OCI-LY1 (cell line): ENCODE results near the gene NDUFV3.
"Not testable (repeated sequence)": the region's sequence is repeated elsewhere in the genome, so short reads cannot be mapped to it uniquely, and the experiment has no call there.

Source experiments
- H2AFZ ChIP-seq: fragments of 200-600 bp; sonication (generic), shearing (Covaris generic); 2 replicates; pipeline ENCODE4 v1.6.0; 2014; ENCODE audit warnings: antibody characterized with exemption, mild to moderate bottlenecking, low read length
- H3F3A ChIP-seq: fragments of 200-600 bp; sonication (generic), shearing (Covaris generic); 2 replicates; pipeline ENCODE4 v1.6.0; 2014; ENCODE audit warnings: mild to moderate bottlenecking, antibody characterized with exemption, low read length, moderate library complexity; ENCODE audit not compliant: insufficient read depth
- H3K27ac ChIP-seq: fragments of 200-600 bp; sonication (generic); 2 replicates; pipeline ENCODE4 v1.5.1; 2014; ENCODE audit warnings: low read length, mixed run types, mild to moderate bottlenecking, low read depth; ENCODE audit not compliant: poor library complexity, severe bottlenecking
- H3K27me3 ChIP-seq: fragments of 200-600 bp; sonication (generic); 2 replicates; pipeline ENCODE4 v1.6.0; 2014; ENCODE audit warnings: antibody characterized with exemption, mild to moderate bottlenecking, low read length, moderate library complexity; ENCODE audit not compliant: insufficient read depth
- H3K36me3 ChIP-seq: fragments of 200-600 bp; sonication (generic); 2 replicates; pipeline ENCODE4 v1.6.1; 2014; ENCODE audit warnings: mild to moderate bottlenecking, antibody characterized with exemption, low read length, moderate library complexity, mixed read lengths; ENCODE audit not compliant: insufficient read depth
- H3K4me1 ChIP-seq: fragments of 200-600 bp; sonication (generic); 2 replicates; pipeline ENCODE4 v1.5.1; 2014; ENCODE audit warnings: mild to moderate bottlenecking, low read length, moderate library complexity; ENCODE audit not compliant: insufficient read depth, severe bottlenecking
- H3K4me2 ChIP-seq: fragments of 200-600 bp; sonication (generic), shearing (Covaris generic); 2 replicates; pipeline ENCODE4 v1.6.1; 2014; ENCODE audit warnings: low read length
- H3K4me3 ChIP-seq: fragments of 200-600 bp; sonication (generic); 2 replicates; pipeline ENCODE4 v1.5.1; 2014; ENCODE audit warnings: low read length, low read depth, mild to moderate bottlenecking, mixed read lengths; ENCODE audit not compliant: poor library complexity, severe bottlenecking
- H3K79me2 ChIP-seq: fragments of 200-600 bp; shearing (Covaris generic); 2 replicates; pipeline ENCODE4 v1.6.1; 2016; ENCODE audit warnings: mixed run types, low read length, mixed read lengths; ENCODE audit not compliant: insufficient read depth
- H3K9ac ChIP-seq: fragments of 200-600 bp; sonication (generic), shearing (Covaris generic); 2 replicates; pipeline ENCODE4 v1.6.1; 2014; ENCODE audit warnings: mild to moderate bottlenecking, low read length, mixed read lengths
- H3K9me2 ChIP-seq: fragments of 200-600 bp; sonication (generic), shearing (Covaris generic); 2 replicates; pipeline ENCODE4 v1.6.1; 2014; ENCODE audit warnings: low read depth, mild to moderate bottlenecking, low read length, mixed read lengths
- H3K9me3 ChIP-seq: fragments of 200-600 bp; shearing (Covaris generic); 2 replicates; pipeline ENCODE4 v1.6.1; 2014; ENCODE audit warnings: low read length, mixed read lengths
- H4K20me1 ChIP-seq: fragments of 200-600 bp; sonication (generic), shearing (Covaris generic); 2 replicates; pipeline ENCODE4 v1.6.0; 2016; ENCODE audit warnings: mild to moderate bottlenecking, low read length; ENCODE audit not compliant: insufficient read depth
- EZH2 ChIP-seq: fragments of 200-600 bp; sonication (generic), shearing (Covaris generic); IDR thresholded peaks from 2 replicates; pipeline ENCODE4 v1.8.0; 2017; ENCODE audit warnings: borderline replicate concordance, mixed run types, mild to moderate bottlenecking, antibody characterized with exemption, low read length, moderate library complexity, mixed read lengths
- TF ChIP-seq, protein P1 (sequence below): fragments of 200-600 bp; sonication (generic), shearing (Covaris generic); IDR thresholded peaks from 2 replicates; pipeline ENCODE4 v1.5.1; 2017; ENCODE audit warnings: mild to moderate bottlenecking, antibody characterized with exemption, low read length, moderate library complexity, mixed read lengths

NDUFV3 gene

GRCh38 chr21:42929969-42930368 lies 36.9 kb downstream of the NDUFV3 start:
- Histone ChIP-seq H3K79me2 (no peaks in the 10 kb centered on the region), H3K9me3 (no peaks in the 10 kb centered on the region), H3K4me1 (peaks cover 23% of the 10 kb centered on the region), H3K4me3 (no peak overlapping the region), H4K20me1 (no peaks in the 10 kb centered on the region), H3K27me3 (no peaks in the 10 kb centered on the region), H2AFZ (no peak overlapping the region), H3K9ac (no peak overlapping the region), H3K27ac (no peak overlapping the region), H3K4me2 (no peak overlapping the region), H3K36me3 (no peaks in the 10 kb centered on the region), H3F3A (no peaks in the 10 kb centered on the region), H3K9me2 (no peaks in the 10 kb centered on the region)
- TF ChIP-seq, protein P1, sequence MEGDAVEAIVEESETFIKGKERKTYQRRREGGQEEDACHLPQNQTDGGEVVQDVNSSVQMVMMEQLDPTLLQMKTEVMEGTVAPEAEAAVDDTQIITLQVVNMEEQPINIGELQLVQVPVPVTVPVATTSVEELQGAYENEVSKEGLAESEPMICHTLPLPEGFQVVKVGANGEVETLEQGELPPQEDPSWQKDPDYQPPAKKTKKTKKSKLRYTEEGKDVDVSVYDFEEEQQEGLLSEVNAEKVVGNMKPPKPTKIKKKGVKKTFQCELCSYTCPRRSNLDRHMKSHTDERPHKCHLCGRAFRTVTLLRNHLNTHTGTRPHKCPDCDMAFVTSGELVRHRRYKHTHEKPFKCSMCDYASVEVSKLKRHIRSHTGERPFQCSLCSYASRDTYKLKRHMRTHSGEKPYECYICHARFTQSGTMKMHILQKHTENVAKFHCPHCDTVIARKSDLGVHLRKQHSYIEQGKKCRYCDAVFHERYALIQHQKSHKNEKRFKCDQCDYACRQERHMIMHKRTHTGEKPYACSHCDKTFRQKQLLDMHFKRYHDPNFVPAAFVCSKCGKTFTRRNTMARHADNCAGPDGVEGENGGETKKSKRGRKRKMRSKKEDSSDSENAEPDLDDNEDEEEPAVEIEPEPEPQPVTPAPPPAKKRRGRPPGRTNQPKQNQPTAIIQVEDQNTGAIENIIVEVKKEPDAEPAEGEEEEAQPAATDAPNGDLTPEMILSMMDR: no peak
- no peak for TF ChIP-seq EZH2

- H3F3A ChIP-seq: no peaks in the 10 kb centered on the region
- peak overlapping the region; percentile 45; the same call in 1 of the 2 replicates for H3K9ac ChIP-seq
- H3K27me3 ChIP-seq: no peaks in the 10 kb centered on the region
- H3K36me3 ChIP-seq: no peaks in the 10 kb centered on the region
- no peaks in the 10 kb centered on the region for H3K9me2 ChIP-seq
- peak overlapping the region; percentile 68 for H2AFZ ChIP-seq
- H3K4me2 ChIP-seq: peak overlapping the region; percentile 35; the same call in 1 of the 2 replicates
- no peaks in the 10 kb centered on the region for H4K20me1 ChIP-seq
- no peaks in the 10 kb centered on the region for H3K79me2 ChIP-seq
- no peaks in the 10 kb centered on the region for H3K9me3 ChIP-seq
- H3K27ac ChIP-seq: peak overlapping the region; percentile 77
- no peak overlapping the region for H3K4me3 ChIP-seq
- TF ChIP-seq EZH2: no peak
- TF ChIP-seq, protein P1: no peak
- peaks cover 21% of the 10 kb centered on the region for H3K4me1 ChIP-seq
These were observed 38.6 kb downstream of the NDUFV3 start for GRCh38 chr21:42931560-42932235.

DNA sequence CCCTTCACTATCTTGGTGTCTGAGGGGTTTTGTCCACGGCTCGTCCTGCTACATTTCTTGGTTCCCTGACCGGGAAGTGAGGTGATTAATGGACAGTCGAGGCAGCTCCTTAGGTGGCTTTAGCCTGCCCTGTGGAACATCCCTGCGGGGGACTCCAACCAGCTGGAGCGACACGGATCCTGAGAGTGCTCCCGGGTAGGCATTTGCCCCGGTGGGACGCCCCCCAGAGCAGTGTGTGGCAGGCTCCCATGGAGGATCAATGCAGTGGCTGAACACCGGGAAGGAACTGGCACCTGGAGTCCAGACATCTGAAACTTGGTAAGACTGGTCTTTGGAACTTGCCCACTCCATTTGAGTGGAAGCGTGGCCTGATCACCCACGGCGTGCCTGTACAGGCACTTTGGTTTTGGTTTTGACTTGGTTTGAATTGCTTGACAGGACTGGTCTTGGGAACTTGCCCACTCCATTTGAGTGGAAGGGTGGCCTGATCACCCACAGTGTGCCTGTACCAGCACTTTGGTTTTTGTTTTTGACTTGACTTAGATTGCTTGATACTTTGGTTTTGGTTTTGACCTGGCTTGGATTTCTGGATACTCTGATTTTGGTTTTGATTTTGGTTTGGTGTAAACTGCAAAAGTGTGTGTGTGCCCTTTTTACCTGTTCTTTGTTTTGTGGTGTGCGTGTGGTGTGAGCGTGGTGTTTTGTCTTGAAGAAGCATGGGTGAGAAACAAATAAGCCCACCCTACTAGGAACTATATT lies 39.4 kb downstream of the NDUFV3 start:
- H2AFZ ChIP-seq, H3F3A ChIP-seq, H3K9me2 ChIP-seq, H3K4me2 ChIP-seq, H3K9me3 ChIP-seq, H3K9ac ChIP-seq, H4K20me1 ChIP-seq, H3K79me2 ChIP-seq, H3K27me3 ChIP-seq, H3K4me3 ChIP-seq, H3K36me3 ChIP-seq: not testable (repeated sequence)
- peak overlapping the region; percentile 19 for H3K27ac ChIP-seq
- H3K4me1 ChIP-seq: peaks cover 30% of the 10 kb centered on the region

DNA sequence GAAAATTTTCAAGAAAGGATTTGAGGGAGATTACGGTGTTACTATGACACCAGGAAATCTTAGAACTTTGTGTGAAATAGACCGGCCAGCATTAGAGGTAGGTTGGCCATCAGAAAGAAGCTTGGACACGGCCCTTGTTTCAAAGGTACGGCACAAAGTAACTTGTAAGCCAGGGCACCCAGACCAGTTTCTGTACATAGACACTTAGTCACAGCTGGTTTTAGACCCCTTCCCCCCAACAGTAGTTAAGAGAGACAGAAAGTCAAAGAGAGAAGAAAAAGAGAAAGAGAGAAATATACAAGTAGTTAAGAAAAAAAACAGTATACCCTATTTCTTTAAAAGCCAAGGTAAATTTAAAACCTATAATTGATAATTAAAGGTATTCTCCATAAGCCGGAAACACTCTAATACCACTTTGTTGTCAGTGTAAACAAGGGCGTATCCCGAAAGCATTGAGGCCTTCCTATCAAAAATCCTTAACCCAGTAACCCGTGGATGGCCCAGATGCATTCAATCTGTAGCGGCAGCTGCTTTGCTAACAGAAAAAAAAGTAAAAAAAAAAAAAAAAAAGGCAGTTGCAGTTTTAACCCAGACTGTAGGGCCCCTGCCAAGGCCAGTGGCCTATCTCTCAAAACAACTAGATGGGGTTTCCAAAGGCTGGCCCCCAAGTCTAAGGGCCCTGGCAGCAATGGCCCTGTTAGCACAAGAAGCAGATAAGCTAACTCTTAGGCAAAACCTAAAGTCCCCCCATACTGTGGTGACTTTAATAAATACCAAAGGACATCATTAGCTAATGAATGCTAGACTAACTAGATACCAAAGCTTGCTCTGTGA lies 40.2 kb downstream of the NDUFV3 start:
- H3K9me3 ChIP-seq, H3K27ac ChIP-seq, H3K4me2 ChIP-seq, H3F3A ChIP-seq, H3K9ac ChIP-seq, H3K79me2 ChIP-seq, H3K9me2 ChIP-seq, H4K20me1 ChIP-seq, H2AFZ ChIP-seq, H3K4me3 ChIP-seq, H3K27me3 ChIP-seq, H3K36me3 ChIP-seq: not testable (repeated sequence)
- peaks cover 35% of the 10 kb centered on the region for H3K4me1 ChIP-seq

- not testable (repeated sequence) for H3K4me3 ChIP-seq, H3K27ac ChIP-seq, H3K9me3 ChIP-seq, H3K9me2 ChIP-seq, H3K9ac ChIP-seq, H3K27me3 ChIP-seq, H3K79me2 ChIP-seq, H3K4me2 ChIP-seq, H4K20me1 ChIP-seq, H3F3A ChIP-seq, H2AFZ ChIP-seq, H3K36me3 ChIP-seq
- H3K4me1 ChIP-seq: peaks cover 35% of the 10 kb centered on the region
These were observed 40.9 kb downstream of the NDUFV3 start for GRCh38 chr21:42933973-42934372.
